Fibroblast of mammary gland (primary cell): ENCODE results near the gene LARP4B.

Experiments
- DNase-seq: peaks from one replicate; pipeline ENCODE4 v3.0.0-alpha.2; 2010; ENCODE audit warnings: low read depth
- H3K4me3 ChIP-seq: 2 replicates; pipeline ENCODE4 v1.5.1; 2011; ENCODE audit warnings: low read depth, mild to moderate bottlenecking, low read length, moderate library complexity; ENCODE audit not compliant: control insufficient read depth
- CTCF ChIP-seq: conservative IDR thresholded peaks from 2 replicates; pipeline ENCODE4 v1.5.1; 2011; ENCODE audit warnings: low read depth, low read length, inconsistent platforms; ENCODE audit not compliant: control insufficient read depth, insufficient read depth

The LARP4B gene

DNA sequence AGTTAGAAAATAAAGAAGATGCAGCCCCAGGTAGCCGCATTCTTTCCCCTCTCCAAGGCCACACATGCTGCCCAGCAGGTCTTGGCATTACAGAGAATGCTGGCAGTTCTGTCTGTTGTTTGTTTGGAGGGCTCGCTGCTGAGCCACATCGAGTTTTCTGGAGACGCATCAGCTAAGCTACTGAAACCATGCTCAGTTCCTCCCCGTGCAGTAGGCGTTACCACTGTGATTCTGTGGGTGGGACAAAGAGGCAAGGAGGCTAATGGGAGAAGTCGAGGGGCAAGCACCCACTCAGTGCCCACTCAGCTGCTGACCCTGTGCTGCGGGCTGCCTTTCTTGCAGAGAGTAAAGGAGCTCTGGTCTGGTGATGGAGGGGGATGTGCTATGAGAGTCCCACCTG, 41.3 kb upstream of the LARP4B start:
- no peak for TF ChIP-seq CTCF
- DNase-seq = no peak
- no peak overlapping the region for H3K4me3 ChIP-seq

GRCh38 chr10:971613-972012, 40.1 kb upstream of the LARP4B start:
- DNase-seq = no peak
- no peak overlapping the region for H3K4me3 ChIP-seq
- no peak for TF ChIP-seq CTCF

GRCh38 chr10:971150-971542, 39.6 kb upstream of the LARP4B start:
- no peak for TF ChIP-seq CTCF
- no peak overlapping the region for H3K4me3 ChIP-seq
- peak; percentile 56 for DNase-seq

DNA sequence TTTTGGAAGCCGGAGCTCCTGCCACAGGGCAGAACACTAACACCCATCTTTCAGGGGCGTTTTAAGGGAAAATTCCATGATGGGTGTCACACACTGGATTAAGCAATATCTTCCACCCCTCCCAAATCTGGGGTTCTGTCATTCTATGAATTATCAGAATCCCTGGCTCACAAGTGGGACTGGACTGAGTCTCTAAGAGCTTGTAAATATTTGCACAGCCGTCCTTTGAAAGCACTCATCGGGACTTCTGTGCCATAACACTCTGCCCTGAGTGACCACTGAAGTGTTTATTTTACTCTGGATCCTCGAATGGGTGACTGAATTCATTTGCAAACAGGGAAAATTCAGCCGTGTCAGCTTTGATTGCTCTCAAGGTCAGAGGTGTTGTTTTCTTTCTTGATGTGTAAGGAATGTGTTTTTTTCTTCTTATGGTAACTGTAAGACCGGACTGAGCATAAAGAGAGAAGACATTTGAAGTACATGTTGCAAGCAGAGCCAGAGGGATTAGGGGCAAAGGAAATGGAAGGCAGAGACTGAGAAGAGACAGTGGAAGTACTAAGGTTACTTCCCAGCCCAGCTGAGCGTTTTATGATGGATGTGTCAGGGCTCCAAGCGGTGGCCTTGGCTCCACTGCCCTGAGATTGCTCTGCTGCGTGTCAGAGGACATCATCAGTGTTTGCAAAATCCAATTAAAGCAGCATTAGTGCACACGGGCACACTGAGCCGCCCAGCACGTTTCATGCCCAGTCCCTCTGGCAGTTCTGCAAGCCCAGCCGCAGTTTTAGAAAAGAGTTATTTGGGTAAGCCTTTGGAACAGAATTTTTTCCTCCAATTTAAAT, 39.0 kb upstream of the LARP4B start:
- DNase-seq = peak; percentile 26
- H3K4me3 ChIP-seq = no peak overlapping the region
- TF ChIP-seq CTCF = no peak

DNA sequence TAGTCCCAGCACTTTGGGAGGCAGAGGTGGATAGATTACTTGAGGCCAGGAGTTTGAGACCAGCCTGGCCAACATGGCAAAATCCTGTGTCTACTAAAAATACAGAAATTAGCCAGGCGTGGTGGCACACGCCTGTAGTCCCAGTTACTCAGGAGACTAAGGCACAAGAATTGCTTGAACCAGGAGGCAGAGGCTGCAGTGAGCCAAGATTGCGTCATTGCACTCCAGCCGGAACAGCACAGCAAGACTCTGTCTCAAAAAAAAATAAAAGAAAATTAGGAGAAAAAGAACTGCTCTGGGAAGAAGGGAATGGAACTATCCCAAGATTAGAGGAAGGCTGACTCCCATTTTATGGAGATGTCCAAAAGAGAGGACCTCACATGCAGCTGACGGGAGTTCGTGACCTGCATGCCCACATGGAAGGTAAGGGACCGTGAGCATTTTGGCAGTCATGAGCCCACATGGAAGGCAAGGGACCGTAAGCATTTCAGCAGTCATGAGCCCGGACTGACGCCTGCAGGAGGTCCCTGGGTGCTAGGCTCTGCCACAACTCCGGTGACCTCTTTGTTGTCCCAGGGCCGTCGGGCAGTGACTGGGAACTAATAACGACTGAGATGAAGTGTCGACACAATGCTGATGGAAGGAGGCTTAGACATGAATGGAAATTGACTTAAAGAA, 38.1 kb upstream of the LARP4B start:
- no peak overlapping the region for H3K4me3 ChIP-seq
- TF ChIP-seq CTCF = no peak
- no peak for DNase-seq

- TF ChIP-seq CTCF = no peak
- DNase-seq = no peak
Measured at GRCh38 chr10:968546-969199, 37.2 kb upstream of the LARP4B start.

More at GRCh38 chr10:968546-969199, 37.2 kb upstream of the LARP4B start:
- no peak overlapping the region for H3K4me3 ChIP-seq
